Fibroblast of pulmonary artery (primary cell): ENCODE measurements around the gene DYNLT3.

Source experiments
- DNase-seq: peaks from one replicate; pipeline ENCODE4 v3.0.0-alpha.2; 2010; ENCODE audit warnings: low read depth
- H3K4me3 ChIP-seq: replicated peaks from 2 replicates; pipeline ENCODE4 v1.5.1; 2011; ENCODE audit warnings: low read depth, mild to moderate bottlenecking, control low read depth, low read length, moderate library complexity
- CTCF ChIP-seq: IDR thresholded peaks from 2 replicates; pipeline ENCODE4 v1.5.1; 2011; ENCODE audit warnings: mild to moderate bottlenecking, control low read depth, low read length, inconsistent platforms; ENCODE audit errors: missing control alignments

DYNLT3 gene

GRCh38 chrX:37799936-37800335, 47.4 kb downstream of the DYNLT3 start:
- no peak for DNase-seq
- H3K4me3 ChIP-seq: no peak overlapping the region
- no peak for TF ChIP-seq CTCF

DNA sequence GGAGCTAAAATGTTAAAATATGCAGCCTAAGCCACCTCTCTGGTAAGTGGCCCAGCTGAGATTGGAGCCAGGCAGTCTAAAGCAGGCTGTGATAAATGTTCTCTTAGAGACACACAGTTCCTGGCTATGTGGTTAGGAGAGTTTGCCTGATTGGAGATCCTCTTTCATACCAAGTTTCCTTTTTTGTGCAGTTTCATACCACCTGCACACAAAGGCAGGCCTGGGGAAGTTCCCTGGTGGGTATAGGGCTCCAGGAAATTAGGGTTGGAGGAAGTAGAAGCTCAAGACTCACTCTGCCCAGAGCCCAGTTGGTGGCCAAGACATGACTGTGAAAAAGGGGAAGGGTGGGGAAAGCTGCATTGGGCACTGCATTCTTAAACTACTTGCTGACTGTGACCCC, 50.6 kb downstream of the DYNLT3 start:
- TF ChIP-seq CTCF: no peak
- no peak for DNase-seq
- H3K4me3 ChIP-seq: no peak overlapping the region

DNA sequence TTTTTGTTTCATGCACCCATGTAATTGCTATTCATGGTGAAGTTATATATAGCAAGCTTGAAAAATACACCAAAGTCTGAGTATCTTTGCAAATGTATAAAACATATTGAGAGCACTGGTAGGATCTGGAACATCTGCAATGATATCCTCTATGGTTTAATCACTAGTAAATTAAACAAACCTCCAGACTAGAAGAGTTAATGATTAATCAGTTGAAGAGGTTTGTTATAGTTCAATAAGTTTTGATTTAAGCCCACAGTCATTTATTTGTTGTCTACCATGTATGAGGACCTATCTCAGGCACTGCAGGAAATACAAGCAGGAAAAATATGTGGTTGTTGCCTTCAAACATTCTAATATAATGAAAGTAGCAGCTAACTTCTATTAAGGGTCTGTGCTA, 51.1 kb downstream of the DYNLT3 start:
- no peak for DNase-seq
- no peak for TF ChIP-seq CTCF
- no peak overlapping the region for H3K4me3 ChIP-seq
